ENCODE results near the gene RCOR1.
"Not testable (repeated sequence)": the region's sequence is repeated elsewhere in the genome, so short reads cannot be mapped to it uniquely, and the experiment has no call there.

- TF ChIP-seq CTCF (IDR thresholded peaks at IDR 0.05; ENCODE audit: insufficient read depth, low read length, poor library complexity, severe bottlenecking); EZH2phosphoT487 (conservative IDR thresholded peaks at IDR 0.05; ENCODE audit: low read length): not testable (repeated sequence)
Measured at GRCh38 chr14:102575846-102576428, 16.5 kb upstream of the RCOR1 start.
